Choroid plexus epithelial cell (primary cell): ENCODE results near the gene NOX5.

Source experiments
- DNase-seq: peaks from one replicate; pipeline ENCODE4 v3.0.0-alpha.2; 2010; ENCODE audit warnings: low read depth
- H3K4me3 ChIP-seq: 2 replicates; pipeline ENCODE4 v1.5.1; 2011; ENCODE audit warnings: low read depth, mild to moderate bottlenecking, control low read depth, low read length, moderate library complexity
- TF ChIP-seq, protein P1 (sequence below): conservative IDR thresholded peaks from 2 replicates; pipeline ENCODE4 v1.5.1; 2011; ENCODE audit warnings: low read depth, mild to moderate bottlenecking, control low read depth, inconsistent platforms, low read length, moderate library complexity

The NOX5 gene

DNA sequence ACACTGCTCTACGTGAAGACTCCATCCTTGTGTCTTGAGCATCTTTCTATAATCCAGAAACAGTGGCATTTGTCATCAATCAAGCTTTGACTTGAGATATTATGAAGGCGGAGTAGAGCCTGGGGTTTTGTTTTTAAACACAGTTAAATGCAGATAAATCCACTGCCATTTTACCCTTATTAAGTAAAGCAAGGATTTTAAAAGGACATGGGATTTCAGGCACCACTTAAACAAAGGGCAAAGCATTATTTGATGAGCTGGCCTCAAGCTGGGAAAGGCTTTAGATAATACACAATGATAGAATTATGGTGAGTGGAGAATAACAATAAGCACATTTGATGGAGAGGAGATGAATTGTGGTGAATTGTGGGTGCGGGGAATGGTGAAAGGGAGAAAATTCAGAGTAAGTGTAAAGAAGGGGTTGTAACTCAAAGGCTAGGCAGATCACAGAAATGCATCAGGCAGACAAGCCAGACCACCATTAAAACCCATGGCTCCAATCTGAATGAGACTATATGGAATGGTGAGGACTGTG lies 91.0 kb downstream of the NOX5 start:
- TF ChIP-seq, protein P1, sequence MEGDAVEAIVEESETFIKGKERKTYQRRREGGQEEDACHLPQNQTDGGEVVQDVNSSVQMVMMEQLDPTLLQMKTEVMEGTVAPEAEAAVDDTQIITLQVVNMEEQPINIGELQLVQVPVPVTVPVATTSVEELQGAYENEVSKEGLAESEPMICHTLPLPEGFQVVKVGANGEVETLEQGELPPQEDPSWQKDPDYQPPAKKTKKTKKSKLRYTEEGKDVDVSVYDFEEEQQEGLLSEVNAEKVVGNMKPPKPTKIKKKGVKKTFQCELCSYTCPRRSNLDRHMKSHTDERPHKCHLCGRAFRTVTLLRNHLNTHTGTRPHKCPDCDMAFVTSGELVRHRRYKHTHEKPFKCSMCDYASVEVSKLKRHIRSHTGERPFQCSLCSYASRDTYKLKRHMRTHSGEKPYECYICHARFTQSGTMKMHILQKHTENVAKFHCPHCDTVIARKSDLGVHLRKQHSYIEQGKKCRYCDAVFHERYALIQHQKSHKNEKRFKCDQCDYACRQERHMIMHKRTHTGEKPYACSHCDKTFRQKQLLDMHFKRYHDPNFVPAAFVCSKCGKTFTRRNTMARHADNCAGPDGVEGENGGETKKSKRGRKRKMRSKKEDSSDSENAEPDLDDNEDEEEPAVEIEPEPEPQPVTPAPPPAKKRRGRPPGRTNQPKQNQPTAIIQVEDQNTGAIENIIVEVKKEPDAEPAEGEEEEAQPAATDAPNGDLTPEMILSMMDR: no peak
- H3K4me3 ChIP-seq: no peak overlapping the region
- no peak for DNase-seq

DNA sequence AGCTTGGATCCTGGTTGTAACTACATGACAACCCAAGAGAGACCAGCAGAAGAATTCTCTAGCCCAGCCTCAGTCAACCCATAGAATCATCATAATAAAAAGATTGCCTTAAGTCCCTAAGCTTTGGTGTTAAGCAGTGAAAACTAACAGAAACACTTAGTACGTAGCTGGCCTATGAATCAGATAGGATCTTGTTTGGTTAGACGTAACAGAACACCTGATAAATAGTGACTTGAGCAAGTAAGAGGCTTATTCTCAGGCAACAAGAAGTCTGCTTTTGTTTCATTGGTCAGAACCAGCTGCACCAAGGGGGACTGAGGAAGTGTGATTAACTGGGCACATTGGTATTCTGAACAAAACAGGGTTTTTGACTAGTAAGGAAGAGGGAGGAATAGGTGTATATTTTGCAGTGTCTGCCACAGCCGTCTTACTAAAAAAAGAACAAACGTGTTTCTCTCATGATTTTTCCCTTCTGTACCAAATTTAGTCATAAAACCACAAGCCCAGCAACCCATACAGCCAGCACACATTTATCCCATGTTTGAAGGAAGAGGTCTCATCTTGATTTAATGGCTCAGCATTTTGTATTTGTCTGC lies 92.6 kb downstream of the NOX5 start:
- TF ChIP-seq, protein P1: no peak
- DNase-seq: no peak
- no peak overlapping the region for H3K4me3 ChIP-seq
